Cardiac muscle cell (in vitro differentiated cells and primary cell): ENCODE measurements around the gene PAMR1. TPM values are rescaled to one million over a fixed set of nuclear protein-coding genes. Genes with fewer than 3 reads are reported as not detected.
A peak's percentile ranks its signal among the peaks of the same experiment; 100 is the strongest.

Experiments used
- DNase-seq, 2 donors: peaks; one replicate each; pipeline versions ENCODE4 v3.0.0 to v3.0.0-alpha.2; 2010 to 2017; ENCODE audit warnings: low read depth in 1 of 2, low spot score in 1 of 2
- H3K27ac ChIP-seq: fragments of 200-600 bp; sonication (generic); 2 replicates; pipeline ENCODE4 v1.5.1; 2016
- H3K27me3 ChIP-seq: fragments of 200-600 bp; sonication (generic); 2 replicates; pipeline ENCODE4 v1.6.0; 2016; ENCODE audit warnings: control low read depth
- H3K36me3 ChIP-seq: fragments of 200-600 bp; sonication (generic); 2 replicates; pipeline ENCODE4 v1.5.1; 2016; ENCODE audit warnings: control low read depth
- H3K4me1 ChIP-seq: fragments of 200-600 bp; sonication (generic); 2 replicates; pipeline ENCODE4 v1.8.1; 2017; ENCODE audit warnings: low read depth, mild to moderate bottlenecking, mixed run types
- H3K4me3 ChIP-seq: fragments of 200-600 bp; sonication (generic); 2 replicates; pipeline ENCODE4 v1.5.1; 2016; ENCODE audit warnings: mild to moderate bottlenecking
- H3K9me3 ChIP-seq: fragments of 200-600 bp; sonication (generic); 2 replicates; pipeline ENCODE4 v1.5.1; 2017; ENCODE audit warnings: low read depth, mild to moderate bottlenecking, control low read depth
- polyA plus RNA-seq: library from polyadenylated mRNA; unstranded; fragments of >200 nt; fragmentation: Nextera tagmentation; extraction: Ambion mirVana; gene quantifications from 2 replicates; pipeline ENCODE4 v1.2.1, GENCODE V29; 2016
- total RNA-seq: library from RNA; depleted of rRNA; stranded (reverse); fragments of >200 nt; gene quantifications from 2 replicates; pipeline ENCODE4 v1.2.3, GENCODE V29; 2016
- TF ChIP-seq, protein P1 (sequence below): IDR thresholded peaks from 2 replicates; pipeline ENCODE4 v1.5.1; 2012; ENCODE audit warnings: low read depth, mild to moderate bottlenecking, low read length

The PAMR1 gene
- total and polyA plus RNA-seq, 2 experiments from 2014 or later: 0.15 to 0.77 TPM

- DNase-seq: no peak
- H3K4me1 ChIP-seq: peaks cover 10% of the 10 kb centered on the region
- no peak overlapping the region for H3K4me3 ChIP-seq
- no peak overlapping the region for H3K27ac ChIP-seq
- TF ChIP-seq, protein P1, sequence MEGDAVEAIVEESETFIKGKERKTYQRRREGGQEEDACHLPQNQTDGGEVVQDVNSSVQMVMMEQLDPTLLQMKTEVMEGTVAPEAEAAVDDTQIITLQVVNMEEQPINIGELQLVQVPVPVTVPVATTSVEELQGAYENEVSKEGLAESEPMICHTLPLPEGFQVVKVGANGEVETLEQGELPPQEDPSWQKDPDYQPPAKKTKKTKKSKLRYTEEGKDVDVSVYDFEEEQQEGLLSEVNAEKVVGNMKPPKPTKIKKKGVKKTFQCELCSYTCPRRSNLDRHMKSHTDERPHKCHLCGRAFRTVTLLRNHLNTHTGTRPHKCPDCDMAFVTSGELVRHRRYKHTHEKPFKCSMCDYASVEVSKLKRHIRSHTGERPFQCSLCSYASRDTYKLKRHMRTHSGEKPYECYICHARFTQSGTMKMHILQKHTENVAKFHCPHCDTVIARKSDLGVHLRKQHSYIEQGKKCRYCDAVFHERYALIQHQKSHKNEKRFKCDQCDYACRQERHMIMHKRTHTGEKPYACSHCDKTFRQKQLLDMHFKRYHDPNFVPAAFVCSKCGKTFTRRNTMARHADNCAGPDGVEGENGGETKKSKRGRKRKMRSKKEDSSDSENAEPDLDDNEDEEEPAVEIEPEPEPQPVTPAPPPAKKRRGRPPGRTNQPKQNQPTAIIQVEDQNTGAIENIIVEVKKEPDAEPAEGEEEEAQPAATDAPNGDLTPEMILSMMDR: no peak
- H3K36me3 ChIP-seq: no peaks in the 10 kb centered on the region
- H3K9me3 ChIP-seq: no peaks in the 10 kb centered on the region
- no peaks in the 10 kb centered on the region for H3K27me3 ChIP-seq
Measured at GRCh38 chr11:35479731-35480130, 45.7 kb downstream of the PAMR1 start.

- Histone ChIP-seq H3K27me3 (no peaks in the 10 kb centered on the region), H3K36me3 (no peaks in the 10 kb centered on the region), H3K27ac (no peak overlapping the region), H3K4me1 (peaks cover 10% of the 10 kb centered on the region), H3K9me3 (no peaks in the 10 kb centered on the region), H3K4me3 (no peak overlapping the region)
- TF ChIP-seq, protein P1: no peak
- peak in 1 of 2 donors; percentile 36 for DNase-seq
Measured at GRCh38 chr11:35478471-35479091, 46.8 kb downstream of the PAMR1 start.

- TF ChIP-seq, protein P1: no peak
- Histone ChIP-seq H3K36me3 (no peaks in the 10 kb centered on the region), H3K27ac (no peak overlapping the region), H3K9me3 (no peaks in the 10 kb centered on the region), H3K27me3 (no peaks in the 10 kb centered on the region), H3K4me3 (no peak overlapping the region), H3K4me1 (peaks cover 10% of the 10 kb centered on the region)
- DNase-seq: peak in 1 of 2 donors; percentile 15
Measured at GRCh38 chr11:35477901-35478300, 47.5 kb downstream of the PAMR1 start.

- Histone ChIP-seq H3K27me3 (no peaks in the 10 kb centered on the region), H3K4me1 (peaks cover 10% of the 10 kb centered on the region), H3K27ac (no peak overlapping the region), H3K9me3 (no peaks in the 10 kb centered on the region), H3K36me3 (no peaks in the 10 kb centered on the region), H3K4me3 (no peak overlapping the region)
- DNase-seq: peak in 1 of 2 donors; percentile 11
- TF ChIP-seq, protein P1: no peak
Measured at GRCh38 chr11:35474688-35475087, 50.7 kb downstream of the PAMR1 start.

- Histone ChIP-seq H3K4me1 (peaks cover 10% of the 10 kb centered on the region), H3K27me3 (no peaks in the 10 kb centered on the region), H3K9me3 (no peaks in the 10 kb centered on the region), H3K4me3 (no peak overlapping the region), H3K27ac (no peak overlapping the region), H3K36me3 (no peaks in the 10 kb centered on the region)
- DNase-seq: no peak
- TF ChIP-seq, protein P1: no peak
Measured at GRCh38 chr11:35473795-35474374, 51.5 kb downstream of the PAMR1 start.
